Measurements from ENCODE around the gene ACOT7.
"Not testable (repeated sequence)": the region's sequence is repeated elsewhere in the genome, so short reads cannot be mapped to it uniquely, and the experiment has no call there.

The ACOT7 gene

DNA sequence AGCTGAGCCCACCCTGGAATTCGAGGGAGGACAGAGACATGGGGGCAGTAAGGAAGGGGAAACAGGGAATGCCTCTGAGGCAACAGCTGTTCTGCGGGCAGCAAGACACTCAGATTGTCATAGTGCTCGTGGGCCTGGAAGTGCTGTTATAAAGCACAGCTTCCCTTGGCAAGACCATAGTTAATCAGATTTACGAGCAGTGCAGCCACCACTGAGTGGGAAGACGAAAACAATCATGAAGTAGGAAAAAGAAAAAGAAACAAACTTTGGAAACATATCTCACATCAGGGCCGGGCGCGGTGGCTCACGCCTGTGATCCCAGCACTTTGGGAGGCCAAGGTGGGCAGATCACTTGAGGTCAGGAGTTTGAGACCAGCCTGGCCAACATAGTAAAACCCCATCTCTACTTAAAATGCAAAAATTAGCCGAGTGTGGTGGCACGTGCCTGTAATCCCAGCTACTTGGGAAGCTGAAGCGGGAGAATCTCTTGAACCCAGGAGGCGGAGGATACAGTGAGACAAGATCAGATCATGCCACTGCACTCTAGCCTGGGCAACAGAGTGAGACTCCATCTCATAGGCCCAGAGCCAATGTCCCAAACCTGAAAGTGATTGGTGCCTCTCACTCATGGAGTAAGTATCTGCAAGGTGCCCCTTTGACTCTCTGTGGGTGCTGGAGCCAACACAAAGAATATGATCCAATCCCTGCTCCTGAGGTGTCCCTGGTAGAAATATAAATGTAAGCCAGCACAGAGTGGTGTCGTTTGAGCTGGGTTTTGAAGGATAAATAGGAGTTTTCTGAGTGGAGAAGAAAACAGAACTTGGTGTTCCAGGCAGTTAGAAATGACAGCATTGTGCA, 77.1 kb downstream of the ACOT7 start:
- no peak for DNase-seq (ENCODE audit: low read depth in 2 of 2)

DNA sequence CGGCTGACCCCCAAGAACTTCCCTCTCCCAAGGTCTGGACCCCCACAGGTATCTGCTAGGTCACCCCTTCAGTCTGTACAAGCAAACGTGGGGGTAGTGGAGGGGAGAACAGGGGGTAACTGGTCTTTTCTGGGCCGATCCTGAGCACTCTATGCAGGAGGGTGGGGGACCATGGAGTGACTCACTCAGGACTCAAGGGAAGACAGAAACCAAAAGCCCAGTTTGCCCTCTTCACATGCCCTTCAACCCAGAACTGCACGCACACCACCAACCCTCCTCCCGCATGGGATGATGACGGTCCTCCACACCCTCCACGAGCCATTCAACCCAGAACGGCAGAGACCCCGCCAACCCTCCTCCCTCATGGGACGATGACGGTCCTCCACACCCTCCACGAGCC, 79.1 kb downstream of the ACOT7 start:
- DNase-seq (ENCODE audit: low read depth in 2 of 2), result no peak

DNA sequence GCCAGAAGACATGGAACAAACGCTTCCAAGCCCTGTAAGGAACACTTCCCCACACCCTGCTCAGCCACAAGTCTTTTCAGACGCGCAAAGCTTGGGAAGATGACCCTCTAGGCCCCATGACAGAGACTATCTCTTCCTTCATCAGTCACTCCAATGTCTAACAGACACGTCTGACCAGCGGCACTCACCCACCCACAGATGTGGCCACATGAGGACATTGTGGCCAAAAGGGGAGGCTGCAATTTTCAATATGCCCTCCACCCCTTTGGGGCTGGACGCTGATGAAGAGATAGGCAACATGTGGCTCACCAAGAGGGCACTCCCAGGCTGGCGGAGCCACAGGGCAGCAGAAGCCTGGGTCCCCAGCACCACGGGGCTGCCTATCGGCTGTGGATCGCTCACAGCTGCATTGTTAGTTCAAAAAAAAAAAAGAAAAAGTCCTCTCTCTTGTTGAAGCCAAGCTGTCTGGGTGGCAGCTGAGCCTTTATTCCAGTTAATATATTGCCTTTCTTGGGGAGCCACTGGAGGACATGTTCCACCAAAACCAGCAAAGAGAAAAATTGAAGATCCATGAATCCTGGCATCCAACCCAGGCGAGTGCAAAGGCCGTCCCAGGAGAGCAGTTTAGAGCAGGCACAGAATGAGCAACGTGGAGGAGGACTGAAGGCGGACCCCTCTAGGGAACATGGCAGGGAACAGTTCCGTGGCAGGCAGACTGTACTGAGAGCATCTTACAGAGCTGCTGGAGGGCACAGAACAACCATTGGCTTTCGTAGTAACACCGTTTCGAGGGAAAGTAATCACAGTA, 80.0 kb downstream of the ACOT7 start:
- DNase-seq (ENCODE audit: low read depth in 2 of 2), result no peak

DNA sequence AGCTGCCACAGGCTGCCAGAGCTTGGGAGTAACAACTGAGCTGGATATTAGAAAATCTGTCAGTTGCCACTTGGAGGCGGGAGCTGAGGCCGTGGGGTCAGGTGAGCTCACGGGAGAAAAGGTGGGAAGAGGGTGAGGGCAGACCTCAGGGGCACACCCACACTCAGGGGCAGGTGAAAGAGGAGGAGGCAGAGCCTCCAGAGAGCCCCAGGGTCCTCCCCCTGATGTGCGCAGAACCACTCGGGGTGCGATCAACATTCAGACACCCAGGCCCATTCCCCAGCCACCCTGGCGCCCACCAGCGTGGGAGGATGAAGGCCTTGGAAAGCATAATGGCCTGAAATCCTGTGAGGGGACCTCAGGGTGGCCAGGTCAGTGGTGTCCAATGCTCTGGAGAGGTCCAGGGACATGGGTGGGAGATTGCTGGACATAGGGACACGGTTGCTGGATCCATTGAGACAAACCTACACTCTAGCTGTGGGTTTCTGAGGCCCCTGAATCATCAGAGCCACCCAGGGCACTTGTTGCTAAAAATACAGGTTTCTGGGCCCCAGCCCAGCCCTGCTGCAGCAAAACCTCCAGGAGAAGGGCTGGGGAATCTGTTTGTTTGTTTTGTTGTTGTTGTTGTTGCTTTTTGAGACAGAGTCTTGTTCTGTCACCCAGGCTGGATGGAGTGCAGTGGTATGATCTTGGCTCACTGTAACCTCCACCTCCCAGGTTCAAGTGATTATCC, 83.3 kb downstream of the ACOT7 start:
- DNase-seq (ENCODE audit: low read depth in 2 of 2), result no peak

DNA sequence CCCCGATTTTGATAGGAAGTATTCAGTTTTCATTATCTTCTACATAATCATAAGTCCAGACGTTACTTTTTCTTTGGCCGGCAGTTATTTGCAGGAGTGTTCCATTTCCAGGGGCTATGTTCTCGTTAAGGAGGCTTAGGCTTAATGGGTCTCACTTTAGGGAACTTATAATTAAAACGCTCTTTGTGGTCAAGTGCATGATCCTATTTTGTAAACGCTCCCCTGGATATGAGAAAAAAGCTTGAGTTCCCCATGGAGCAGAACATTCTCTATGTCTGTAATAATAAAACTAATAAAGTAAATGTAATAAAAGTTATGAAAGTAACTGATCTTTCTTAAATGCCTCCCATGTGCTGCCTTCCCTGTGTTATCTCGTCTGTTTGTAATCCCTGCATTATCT, 84.0 kb downstream of the ACOT7 start:
- DNase-seq (ENCODE audit: low read depth in 2 of 2), result no peak

DNA sequence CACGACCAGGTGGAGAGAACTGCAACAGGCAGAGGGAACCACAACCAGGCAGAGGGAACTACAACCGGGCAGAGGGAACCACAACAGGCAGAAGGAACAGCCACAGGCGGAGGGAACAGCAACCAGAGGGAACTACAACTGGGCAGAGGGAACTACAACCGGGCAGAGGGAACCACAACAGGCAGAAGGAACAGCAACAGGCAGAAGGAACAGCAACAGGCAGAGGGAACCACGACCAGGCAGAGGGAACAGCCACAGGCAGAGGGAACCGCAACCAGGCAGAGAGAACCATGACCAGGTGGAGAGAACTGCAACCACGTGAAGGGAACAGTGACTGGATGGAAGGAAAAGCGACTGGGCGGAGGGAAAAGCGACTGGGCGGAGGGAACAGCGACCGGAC, 85.1 kb downstream of the ACOT7 start:
- no peak for DNase-seq (ENCODE audit: low read depth in 2 of 2)

DNA sequence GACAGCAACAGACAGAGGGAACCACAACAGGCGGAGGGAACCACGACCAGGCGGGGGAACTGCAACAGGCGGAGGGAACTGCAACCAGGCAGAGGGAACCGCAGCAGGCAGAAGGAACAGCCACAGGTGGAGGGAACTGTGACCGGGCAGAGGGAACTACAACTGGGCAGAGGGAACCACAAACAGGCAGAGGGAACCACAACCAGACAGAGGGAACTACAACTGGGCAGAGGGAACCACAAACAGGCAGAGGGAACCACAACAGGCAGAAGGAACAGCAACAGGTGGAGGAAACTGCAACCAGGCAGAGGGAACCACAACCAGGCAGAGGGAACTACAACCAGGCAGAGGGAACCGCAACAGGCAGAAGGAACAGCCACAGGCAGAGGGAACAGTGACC, 85.9 kb downstream of the ACOT7 start:
- not testable (repeated sequence) for DNase-seq (ENCODE audit: low read depth in 2 of 2)

DNA sequence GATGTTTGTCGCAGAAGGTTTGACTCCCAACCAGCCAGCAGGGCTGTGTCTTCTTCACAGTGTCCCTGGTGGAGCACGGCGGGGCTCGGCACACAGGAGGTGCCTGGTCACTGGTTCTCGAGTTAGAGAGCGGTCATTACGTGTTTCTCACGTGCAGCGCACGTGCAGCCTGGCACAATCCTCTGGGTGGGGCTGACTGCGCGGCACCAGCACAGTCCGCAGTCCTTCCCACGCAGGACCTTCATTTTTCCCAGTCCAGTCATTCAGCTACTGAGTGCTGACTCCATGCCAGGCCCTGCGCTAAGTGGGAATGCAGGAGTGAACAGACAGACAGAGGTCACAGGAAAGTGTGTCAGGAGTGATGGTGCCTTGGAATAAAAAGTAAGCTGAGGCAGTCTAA, 86.5 kb downstream of the ACOT7 start:
- DNase-seq (ENCODE audit: low read depth in 2 of 2), result no peak

DNA sequence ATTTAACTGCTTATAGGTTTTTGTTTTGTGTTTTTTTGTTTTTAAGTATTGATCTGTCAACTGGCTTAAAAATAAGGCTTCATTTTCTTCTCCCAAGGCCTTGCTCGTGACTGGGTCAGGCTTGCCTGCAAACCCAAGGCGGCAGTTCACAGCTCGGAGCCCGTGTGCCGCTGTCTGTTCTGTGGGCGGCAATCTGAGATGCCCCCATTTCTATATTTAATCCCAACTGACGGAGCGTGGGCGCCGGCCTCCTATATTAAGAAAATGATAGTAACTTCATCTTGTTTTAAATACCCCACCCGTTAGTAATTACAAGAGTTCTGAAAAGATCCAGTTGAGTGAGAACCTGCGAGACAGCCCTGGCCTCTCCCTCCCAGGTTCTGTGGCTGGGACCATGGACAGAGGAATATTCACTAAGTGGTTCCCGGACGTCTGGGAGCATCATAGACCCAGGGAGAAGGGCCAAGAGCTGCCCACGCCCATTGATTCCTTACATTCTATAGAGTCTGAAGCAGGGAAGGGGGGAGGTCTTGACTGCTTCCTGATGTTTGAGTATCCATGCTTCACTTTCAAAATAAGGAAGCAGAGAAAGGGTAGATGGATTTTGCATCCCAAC, 90.1 kb downstream of the ACOT7 start:
- no peak for DNase-seq (ENCODE audit: low read depth in 2 of 2)

DNA sequence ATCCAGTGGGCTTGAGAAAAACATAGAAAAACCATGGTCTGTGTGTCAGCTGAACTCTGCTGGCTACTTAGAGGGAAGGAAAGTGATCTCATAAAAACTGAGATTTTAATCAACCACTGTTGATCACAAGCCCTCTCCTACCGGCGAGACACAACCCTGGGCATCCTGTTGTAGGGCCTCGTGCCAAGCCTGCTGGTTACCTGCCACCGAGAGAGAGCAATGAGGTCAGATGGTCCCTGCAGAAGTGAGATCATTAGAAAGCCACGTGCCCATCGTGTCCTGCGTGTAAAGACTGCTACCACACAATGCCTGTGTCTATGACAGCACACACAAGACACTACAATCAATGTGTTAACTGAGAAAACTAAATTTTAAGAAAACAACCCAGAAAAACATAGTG, 91.0 kb downstream of the ACOT7 start:
- DNase-seq (ENCODE audit: low read depth in 2 of 2), result no peak

DNA sequence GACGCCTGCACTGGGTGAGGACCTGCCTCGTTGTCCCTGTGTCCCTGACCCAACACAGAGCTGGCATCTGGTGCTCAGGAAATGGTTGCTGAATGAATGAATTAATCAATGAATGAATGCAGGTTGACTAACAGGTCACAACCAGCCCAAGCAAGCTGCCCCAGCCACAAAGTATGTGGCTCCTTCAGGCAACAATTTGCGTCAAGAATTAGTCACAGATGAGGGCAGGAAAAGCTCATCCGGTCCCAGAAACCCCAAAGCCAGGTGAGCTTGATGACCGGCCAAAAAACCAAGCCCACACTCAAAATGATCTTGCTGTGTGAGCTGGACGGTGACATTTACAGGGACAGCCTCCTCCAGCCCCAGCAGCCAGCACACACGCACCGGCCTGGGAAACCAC, 92.0 kb downstream of the ACOT7 start:
- no peak for DNase-seq (ENCODE audit: low read depth in 2 of 2)

DNA sequence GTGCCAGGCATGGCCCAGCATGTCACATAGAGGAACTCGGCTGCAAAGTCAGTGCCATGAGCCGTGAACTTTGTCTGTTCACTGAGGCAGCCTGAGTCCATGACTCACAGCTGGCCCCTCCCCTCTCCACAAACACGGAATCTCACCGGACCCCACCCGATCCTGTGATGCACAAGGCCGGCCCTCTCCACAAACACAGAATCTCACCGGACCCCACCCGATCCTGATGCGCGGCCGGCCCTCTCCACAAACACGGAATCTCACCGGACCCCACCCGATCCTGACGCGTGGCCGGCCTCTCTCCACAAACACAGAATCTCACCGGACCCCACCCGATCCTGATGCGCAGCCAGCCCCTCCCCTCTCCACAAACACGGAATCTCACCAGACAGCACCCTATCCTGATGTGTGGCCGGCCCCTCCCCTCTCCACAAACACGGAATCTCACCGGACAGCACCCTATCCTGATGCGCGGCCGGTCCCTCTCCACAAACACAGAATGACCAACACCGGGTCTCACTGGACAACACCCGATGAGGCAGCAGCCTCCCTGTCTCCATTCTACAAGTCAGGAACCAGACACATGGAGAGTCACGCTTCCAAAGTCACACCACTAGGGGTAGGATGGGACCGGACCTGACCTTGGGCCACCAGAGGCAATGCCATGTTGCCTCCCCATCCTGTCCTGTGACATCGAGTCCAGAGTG, 93.1 kb downstream of the ACOT7 start:
- DNase-seq (ENCODE audit: low read depth in 2 of 2), result no peak

DNA sequence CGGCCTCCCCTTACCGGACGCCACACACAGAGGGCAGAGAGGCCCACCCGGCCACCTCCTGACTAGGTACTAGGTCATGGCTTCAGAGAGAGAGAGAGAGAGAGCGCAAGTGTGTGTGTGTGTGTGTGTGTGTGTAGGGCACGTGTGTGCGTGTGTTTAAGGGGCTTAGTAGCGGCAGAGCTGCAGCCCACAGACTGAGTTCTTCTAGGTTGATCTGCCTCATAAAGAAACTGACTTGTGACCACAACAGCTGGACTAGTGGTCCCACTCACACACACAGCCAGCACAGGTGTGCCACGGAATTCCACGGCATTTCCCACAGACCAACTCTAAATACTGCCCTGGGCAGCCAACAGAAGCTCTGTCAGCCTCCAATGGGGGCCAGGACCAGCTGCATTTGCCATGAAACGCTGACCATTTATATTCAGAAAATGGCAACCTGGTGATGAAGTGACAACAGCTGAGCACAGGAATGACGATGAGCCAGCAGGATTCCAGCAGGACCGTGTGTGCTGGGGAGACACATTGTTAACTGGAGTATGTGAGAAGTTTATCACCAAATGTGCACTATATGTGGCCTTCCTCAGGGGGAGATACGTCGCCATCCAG, 93.9 kb downstream of the ACOT7 start:
- DNase-seq (ENCODE audit: low read depth in 2 of 2), result no peak

DNA sequence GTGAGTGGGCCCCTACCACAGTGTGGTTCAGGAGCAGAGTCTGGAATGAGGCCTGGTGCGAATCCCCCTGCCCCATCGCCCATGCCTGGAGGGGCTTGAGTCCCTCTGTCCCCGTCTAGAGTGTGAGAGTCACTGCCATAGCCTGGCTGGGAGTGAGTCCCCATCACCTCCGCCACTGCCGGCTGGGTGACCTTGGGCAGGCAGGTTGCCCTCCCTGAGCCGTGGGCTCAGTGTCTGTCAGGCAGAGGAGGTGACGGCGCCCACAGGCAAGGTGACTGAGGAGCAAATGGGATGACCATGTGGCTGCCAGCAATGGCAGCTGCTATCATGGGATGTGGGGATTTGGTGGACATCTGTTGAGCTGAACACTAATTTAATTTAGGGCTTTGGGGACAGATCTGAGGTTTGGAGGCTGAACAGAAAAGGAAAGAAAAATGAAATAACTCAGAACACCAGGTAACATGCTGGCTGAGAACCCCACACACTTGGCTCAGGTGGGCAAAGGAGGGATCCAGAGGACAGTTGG, 94.6 kb downstream of the ACOT7 start:
- no peak for DNase-seq (ENCODE audit: low read depth in 2 of 2)

DNA sequence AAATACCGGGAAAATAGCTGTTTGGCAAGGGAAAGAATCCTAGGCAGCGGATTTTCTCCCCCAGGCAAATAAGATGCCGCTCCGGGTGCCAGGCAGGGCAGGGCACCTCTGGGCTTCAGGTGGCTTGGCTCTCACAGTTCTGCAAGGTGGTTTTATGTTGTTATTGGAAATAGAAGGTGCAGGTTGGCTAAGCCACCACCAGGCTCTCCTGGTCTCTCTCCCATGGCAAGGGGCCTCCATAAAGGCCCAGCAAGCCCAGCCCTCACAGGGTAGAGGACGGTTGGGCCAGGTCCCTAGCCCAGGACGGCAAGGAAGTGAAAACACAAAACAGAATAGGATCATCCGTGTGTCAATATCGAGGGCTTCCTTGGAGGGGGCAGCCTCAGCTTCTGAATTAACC, 95.0 kb downstream of the ACOT7 start:
- no peak for DNase-seq (ENCODE audit: low read depth in 2 of 2)

DNA sequence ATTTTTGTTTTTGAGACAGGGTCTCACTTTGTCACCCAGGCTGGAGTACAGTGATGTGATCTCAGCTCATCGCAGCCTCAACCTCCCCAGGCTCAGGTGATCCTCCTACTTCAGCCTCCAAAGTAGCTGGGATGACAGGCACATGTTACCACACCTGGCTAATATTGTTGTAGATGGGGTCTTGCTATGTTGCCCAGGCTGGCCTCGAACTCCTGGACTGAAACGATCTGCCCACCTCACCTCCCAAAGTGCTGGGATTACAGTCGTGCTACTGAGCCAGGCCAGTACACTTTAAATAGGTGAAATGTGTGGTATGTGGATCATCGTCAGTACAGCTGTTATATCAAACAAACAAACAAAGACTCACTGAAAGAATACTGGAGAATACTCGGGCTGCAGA, 97.7 kb downstream of the ACOT7 start:
- no peak for DNase-seq (ENCODE audit: low read depth in 2 of 2)

DNA sequence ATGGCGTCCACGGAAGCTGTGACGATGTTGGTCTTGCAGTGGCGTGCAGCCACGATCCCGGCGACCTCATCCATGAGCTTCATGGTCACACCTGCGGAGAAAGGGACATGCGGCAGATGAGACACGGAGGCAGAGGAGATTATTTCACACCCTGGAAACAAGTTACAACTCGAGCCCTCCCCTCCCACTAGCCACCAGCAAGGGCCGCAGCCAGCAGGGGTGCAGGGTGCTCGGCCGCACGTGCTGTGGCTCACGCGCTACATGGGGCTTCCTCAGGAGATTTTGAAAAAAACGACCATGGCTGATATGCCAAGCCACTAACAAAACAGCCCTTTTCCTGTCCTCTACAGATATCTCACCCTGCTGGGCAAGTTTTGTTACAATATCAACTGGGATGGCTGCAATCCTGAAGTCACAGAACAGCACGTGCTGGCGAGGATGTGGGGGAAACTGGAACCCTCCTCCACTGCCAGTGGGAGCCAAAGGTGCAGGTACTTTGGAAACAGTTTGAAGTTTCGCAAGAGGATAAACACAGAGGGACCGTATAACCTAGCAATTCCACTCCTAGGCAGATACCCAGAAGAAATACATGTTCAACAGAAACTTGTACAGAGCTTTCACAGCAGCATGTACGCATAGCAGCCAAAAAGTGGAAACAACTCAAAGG, 98.5 kb downstream of the ACOT7 start:
- DNase-seq (ENCODE audit: low read depth in 2 of 2), result no peak

DNA sequence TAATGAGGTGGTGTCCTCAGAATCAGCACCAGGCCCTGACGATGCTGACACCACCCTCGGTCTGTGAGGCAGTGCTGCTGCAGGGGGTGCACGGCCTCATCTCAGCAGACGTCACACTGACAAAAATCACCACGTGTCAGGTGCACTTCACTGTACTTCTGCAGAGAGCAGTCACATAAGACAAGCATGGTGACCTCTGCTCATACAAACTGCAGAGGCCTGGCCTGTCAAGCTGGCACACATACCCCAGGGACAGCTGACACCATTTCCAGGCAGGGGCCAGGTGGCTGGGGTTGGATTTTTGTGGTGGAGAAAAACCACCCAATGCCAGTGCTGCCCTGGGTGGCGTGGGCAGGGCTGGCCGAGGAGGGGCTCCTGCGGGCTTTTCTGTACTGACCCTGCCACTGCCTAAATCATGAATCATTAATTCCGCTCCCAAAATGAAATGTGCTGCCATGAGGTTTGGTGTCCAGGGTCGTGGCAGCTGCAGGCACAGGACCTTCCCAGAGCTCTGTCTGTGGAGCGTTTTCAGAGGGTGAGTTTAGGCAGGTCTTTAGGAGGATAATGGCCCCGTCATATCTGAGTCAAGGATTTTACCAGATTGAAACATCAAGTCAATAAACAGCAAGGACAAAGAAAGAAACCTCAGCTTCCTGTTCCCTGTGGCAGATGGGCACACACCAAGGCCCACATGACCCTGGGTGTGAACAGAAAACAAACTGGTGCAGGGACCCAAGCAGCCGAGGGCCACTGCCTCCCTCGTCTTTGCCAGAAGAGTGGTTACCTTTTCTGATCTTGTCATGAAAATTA, 99.3 kb downstream of the ACOT7 start:
- peak in 1 of 2 donors; percentile 13 for DNase-seq (ENCODE audit: low read depth in 2 of 2)

DNA sequence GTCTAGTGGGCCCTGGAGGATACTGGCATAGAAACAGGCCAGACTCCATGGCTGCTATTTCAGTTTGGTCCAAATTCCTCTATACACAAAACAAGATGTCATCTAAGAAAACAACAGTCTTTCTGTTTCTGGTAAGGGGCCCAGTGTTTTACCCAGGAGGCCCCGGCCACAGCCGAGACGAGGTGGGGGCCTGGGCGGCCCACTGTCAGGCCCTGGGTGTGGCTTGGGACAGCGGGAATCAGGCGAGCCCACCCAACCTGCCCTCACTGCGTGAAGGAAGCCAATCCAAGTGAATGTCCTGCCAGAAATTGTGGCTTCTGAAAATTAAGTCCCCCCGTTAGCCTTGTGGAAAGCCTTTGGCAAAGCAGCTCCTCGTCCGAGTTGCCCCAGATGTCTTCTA, 101.5 kb downstream of the ACOT7 start:
- no peak for DNase-seq (ENCODE audit: low read depth in 2 of 2)
